PC-9 (cell line): Measurements from ENCODE around the gene ADNP.

Source experiments
- EZH2 ChIP-seq: fragments of 200-600 bp; sonication (generic); IDR thresholded peaks from 2 replicates; pipeline ENCODE4 v1.8.0; 2017; ENCODE audit warnings: antibody characterized with exemption, low read depth
- TF ChIP-seq, protein P1 (sequence below): fragments of 200-600 bp; sonication (generic); conservative IDR thresholded peaks from 2 replicates; pipeline ENCODE4 v1.6.1; 2017; ENCODE audit warnings: mixed run types, antibody characterized with exemption, mild to moderate bottlenecking, moderate library complexity

DNA sequence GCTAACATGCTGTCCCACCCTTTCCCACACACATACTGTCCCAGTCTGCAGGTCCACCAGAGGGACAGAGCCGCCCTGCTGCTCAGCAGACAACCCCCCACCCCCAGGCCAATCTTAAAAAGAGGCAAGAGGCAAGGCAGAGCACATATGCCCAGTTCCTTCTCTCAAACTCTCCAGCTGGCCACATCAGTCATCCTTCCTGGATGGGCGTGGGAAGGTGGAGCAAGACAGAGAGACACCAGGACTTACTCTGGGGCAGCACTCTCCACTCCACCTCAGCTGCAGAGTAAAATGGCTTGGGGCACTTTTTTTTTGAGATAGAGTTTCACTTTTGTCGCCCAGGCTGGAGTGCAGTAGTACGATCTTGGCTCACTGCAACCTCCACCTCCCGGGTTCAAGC lies 38.2 kb upstream of the ADNP start:
- TF ChIP-seq, protein P1, sequence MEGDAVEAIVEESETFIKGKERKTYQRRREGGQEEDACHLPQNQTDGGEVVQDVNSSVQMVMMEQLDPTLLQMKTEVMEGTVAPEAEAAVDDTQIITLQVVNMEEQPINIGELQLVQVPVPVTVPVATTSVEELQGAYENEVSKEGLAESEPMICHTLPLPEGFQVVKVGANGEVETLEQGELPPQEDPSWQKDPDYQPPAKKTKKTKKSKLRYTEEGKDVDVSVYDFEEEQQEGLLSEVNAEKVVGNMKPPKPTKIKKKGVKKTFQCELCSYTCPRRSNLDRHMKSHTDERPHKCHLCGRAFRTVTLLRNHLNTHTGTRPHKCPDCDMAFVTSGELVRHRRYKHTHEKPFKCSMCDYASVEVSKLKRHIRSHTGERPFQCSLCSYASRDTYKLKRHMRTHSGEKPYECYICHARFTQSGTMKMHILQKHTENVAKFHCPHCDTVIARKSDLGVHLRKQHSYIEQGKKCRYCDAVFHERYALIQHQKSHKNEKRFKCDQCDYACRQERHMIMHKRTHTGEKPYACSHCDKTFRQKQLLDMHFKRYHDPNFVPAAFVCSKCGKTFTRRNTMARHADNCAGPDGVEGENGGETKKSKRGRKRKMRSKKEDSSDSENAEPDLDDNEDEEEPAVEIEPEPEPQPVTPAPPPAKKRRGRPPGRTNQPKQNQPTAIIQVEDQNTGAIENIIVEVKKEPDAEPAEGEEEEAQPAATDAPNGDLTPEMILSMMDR: no peak
- no peak for TF ChIP-seq EZH2
